Hepatocyte (in vitro differentiated cells): ENCODE measurements around the gene EME2. TPM values are rescaled to one million over a fixed set of nuclear protein-coding genes. Genes with fewer than 3 reads are reported as not detected.

ENCODE experiments used
- DNase-seq: peaks from one replicate; pipeline ENCODE4 v3.0.0-alpha.2; 2016; ENCODE audit warnings: low spot score
- H2AFZ ChIP-seq: fragments of 200-600 bp; sonication (generic); 2 replicates; pipeline ENCODE4 v1.6.0; 2016; ENCODE audit warnings: antibody characterized with exemption, mild to moderate bottlenecking
- H3K27ac ChIP-seq: fragments of 200-600 bp; sonication (generic); 2 replicates; pipeline ENCODE4 v1.5.1; 2016; ENCODE audit warnings: mild to moderate bottlenecking
- H3K27me3 ChIP-seq: fragments of 200-600 bp; sonication (generic); 2 replicates; pipeline ENCODE4 v1.6.1; 2016
- H3K36me3 ChIP-seq: fragments of 200-600 bp; sonication (generic); replicated peaks from 2 replicates; pipeline ENCODE4 v1.5.1; 2016; ENCODE audit warnings: low read depth; ENCODE audit not compliant: insufficient read depth
- H3K4me1 ChIP-seq: fragments of 200-600 bp; sonication (generic); 2 replicates; pipeline ENCODE4 v1.5.1; 2016; ENCODE audit warnings: mild to moderate bottlenecking, moderate library complexity; ENCODE audit not compliant: insufficient read depth
- H3K4me2 ChIP-seq: fragments of 200-600 bp; sonication (generic); 2 replicates; pipeline ENCODE4 v1.6.0; 2016
- H3K4me3 ChIP-seq: fragments of 200-600 bp; sonication (generic); 2 replicates; pipeline ENCODE4 v1.5.1; 2016; ENCODE audit warnings: mild to moderate bottlenecking
- H3K79me2 ChIP-seq: fragments of 200-600 bp; sonication (generic); 2 replicates; pipeline ENCODE4 v1.6.0; 2017; ENCODE audit warnings: mild to moderate bottlenecking
- H3K9me2 ChIP-seq: fragments of 200-600 bp; sonication (generic); replicated peaks from 2 replicates; pipeline ENCODE4 v1.6.0; 2017; ENCODE audit warnings: mild to moderate bottlenecking; ENCODE audit not compliant: insufficient read depth
- H3K9me3 ChIP-seq: fragments of 200-600 bp; sonication (generic); 2 replicates; pipeline ENCODE4 v1.5.1; 2016; ENCODE audit warnings: low read depth, mild to moderate bottlenecking
- H4K20me1 ChIP-seq: fragments of 200-600 bp; sonication (generic); 2 replicates; pipeline ENCODE4 v1.6.0; 2016; ENCODE audit warnings: mild to moderate bottlenecking; ENCODE audit not compliant: insufficient read depth, poor library complexity, severe bottlenecking
- CTCF ChIP-seq: fragments of 200-600 bp; sonication (generic); IDR thresholded peaks from 2 replicates; pipeline ENCODE4 v1.5.1; 2016; ENCODE audit warnings: antibody characterized with exemption, mild to moderate bottlenecking; ENCODE audit not compliant: poor library complexity
- EZH2 ChIP-seq: fragments of 200-600 bp; sonication (generic); IDR thresholded peaks from 2 replicates; pipeline ENCODE4 v1.6.1; 2016; ENCODE audit warnings: antibody characterized with exemption, mild to moderate bottlenecking, borderline replicate concordance
- EZH2phosphoT487 ChIP-seq: fragments of 200-600 bp; sonication (generic); IDR thresholded peaks from one replicate; pipeline ENCODE4 v1.6.1; 2018; ENCODE audit warnings: antibody characterized with exemption, mild to moderate bottlenecking, low read depth, moderate library complexity; ENCODE audit not compliant: unreplicated experiment, severe bottlenecking
- WGBS: methylation state at CpG from one replicate; pipeline ENCODE4 v1.1.6; 2016; ENCODE audit warnings: low lambda C conversion rate; ENCODE audit errors: missing lambda C conversion rate; 5-methylcytosine and 5-hydroxymethylcytosine counted together
- polyA plus RNA-seq: library from polyadenylated mRNA; unstranded; fragments of >200 nt; fragmentation: Nextera tagmentation; extraction: Ambion mirVana; gene quantifications from 2 replicates; pipeline ENCODE4 v1.2.1, GENCODE V29; 2016
- total RNA-seq: library from RNA; depleted of rRNA; stranded (reverse); fragments of >200 nt; gene quantifications from 2 replicates; pipeline ENCODE4 v1.2.3, GENCODE V29; 2014

The EME2 gene
- total and polyA plus RNA-seq, 2 experiments from 2014 or later = 17.7 to 20.8 TPM

GRCh38 chr16:1762879-1763520, 9.6 kb upstream of the EME2 start:
- H3K36me3 ChIP-seq = no peaks in the 10 kb centered on the region
- no peak for TF ChIP-seq EZH2phosphoT487

GRCh38 chr16:1763521-1764511, 8.8 kb upstream of the EME2 start:
- Histone ChIP-seq H3K27ac (no peak overlapping the region), H3K4me1 (no peaks in the 10 kb centered on the region), H3K4me3 (no peak overlapping the region), H3K27me3 (no peaks in the 10 kb centered on the region), H3K79me2 (no peaks in the 10 kb centered on the region), H4K20me1 (peaks cover 3% of the 10 kb centered on the region), H3K9me3 (no peaks in the 10 kb centered on the region), H3K4me2 (no peak overlapping the region), H2AFZ (no peak overlapping the region), H3K9me2 (no peaks in the 10 kb centered on the region), H3K36me3 (no peaks in the 10 kb centered on the region)
- DNase-seq = no peak
- TF ChIP-seq CTCF (peak; percentile 43), EZH2phosphoT487 (no peak)
- 73% methylated on average over 60 of the region's 81 CpGs for WGBS

More at GRCh38 chr16:1762879-1763520, 9.6 kb upstream of the EME2 start:
- Histone ChIP-seq H3K27ac (no peak overlapping the region), H3K4me2 (no peak overlapping the region), H3K4me1 (peaks cover 2% of the 10 kb centered on the region), H3K27me3 (no peaks in the 10 kb centered on the region), H3K4me3 (no peak overlapping the region), H3K79me2 (no peaks in the 10 kb centered on the region), H2AFZ (no peak overlapping the region), H4K20me1 (peaks cover 3% of the 10 kb centered on the region), H3K9me2 (no peaks in the 10 kb centered on the region), H3K9me3 (no peaks in the 10 kb centered on the region)
- 92% methylated on average over 22 of the region's 24 CpGs for WGBS
- no peak for DNase-seq

GRCh38 chr16:1764971-1765370, 7.6 kb upstream of the EME2 start:
- Histone ChIP-seq H3K4me3 (no peak overlapping the region), H3K36me3 (no peaks in the 10 kb centered on the region), H3K4me2 (no peak overlapping the region), H3K27me3 (no peaks in the 10 kb centered on the region), H3K9me3 (no peaks in the 10 kb centered on the region), H4K20me1 (peaks cover 3% of the 10 kb centered on the region), H3K27ac (no peak overlapping the region), H2AFZ (no peak overlapping the region), H3K9me2 (no peaks in the 10 kb centered on the region), H3K4me1 (peaks cover under 1% of the 10 kb centered on the region), H3K79me2 (no peaks in the 10 kb centered on the region)
- no peak for TF ChIP-seq CTCF
- no peak for TF ChIP-seq EZH2phosphoT487
- TF ChIP-seq EZH2 = no peak
- DNase-seq = no peak
- 96% methylated on average over 21 of the region's 21 CpGs for WGBS

- TF ChIP-seq EZH2phosphoT487 = no peak
- TF ChIP-seq CTCF = no peak
- peaks cover 3% of the 10 kb centered on the region for H4K20me1 ChIP-seq
- no peaks in the 10 kb centered on the region for H3K27me3 ChIP-seq
- H3K4me2 ChIP-seq = no peak overlapping the region
- no peaks in the 10 kb centered on the region for H3K36me3 ChIP-seq
- no peak overlapping the region for H3K4me3 ChIP-seq
- H3K27ac ChIP-seq = no peak overlapping the region
- H3K9me3 ChIP-seq = no peaks in the 10 kb centered on the region
- 95% methylated on average over 15 of the region's 22 CpGs for WGBS
- H3K79me2 ChIP-seq = no peaks in the 10 kb centered on the region
- H2AFZ ChIP-seq = no peak overlapping the region
- peaks cover 9% of the 10 kb centered on the region for H3K4me1 ChIP-seq
- DNase-seq = no peak
- no peaks in the 10 kb centered on the region for H3K9me2 ChIP-seq
These were observed 6.8 kb upstream of the EME2 start for GRCh38 chr16:1765826-1766225.
